Neural crest cell (in vitro differentiated cells): ENCODE results near the gene TPSD1. TPM values are rescaled to one million over a fixed set of nuclear protein-coding genes. Genes with fewer than 3 reads are reported as not detected.

Experiments used
- DNase-seq: peaks from one replicate; pipeline ENCODE4 v3.0.0; 2021; ENCODE audit warnings: low read depth, mixed read lengths, low spot score
- H3K27ac Mint-ChIP-seq: one replicate; pipeline ENCODE4 v1.8.0; 2021; ENCODE audit warnings: mild to moderate bottlenecking, mixed read lengths; ENCODE audit not compliant: unreplicated experiment
- H3K27me3 Mint-ChIP-seq: 2 replicates; pipeline ENCODE4 v1.8.0; 2021; ENCODE audit warnings: low read depth, mild to moderate bottlenecking, mixed read lengths
- H3K36me3 Mint-ChIP-seq: 2 replicates; pipeline ENCODE4 v1.8.0; 2021; ENCODE audit warnings: low read depth, mild to moderate bottlenecking, mixed read lengths
- H3K4me1 Mint-ChIP-seq: 2 replicates; pipeline ENCODE4 v1.8.0; 2021; ENCODE audit warnings: mixed read lengths
- H3K4me3 Mint-ChIP-seq: one replicate; pipeline ENCODE4 v1.8.0; 2021; ENCODE audit warnings: mild to moderate bottlenecking, mixed read lengths
- H3K9me3 Mint-ChIP-seq: 2 replicates; pipeline ENCODE4 v1.8.0; 2021; ENCODE audit warnings: mixed read lengths
- CTCF ChIP-seq: fragments of 200-600 bp; sonication (generic); conservative IDR thresholded peaks from 2 replicates; pipeline ENCODE4 v1.5.0; 2021; ENCODE audit warnings: antibody characterized with exemption, mild to moderate bottlenecking
- total RNA-seq: library from RNA; stranded (reverse); gene quantifications from 2 replicates; pipeline ENCODE4 v1.2.1, GENCODE V29; 2021

Gene TPSD1
- total RNA-seq, 1 donor from 2014 or later = not detected

- no peaks in the 10 kb centered on the region for H3K4me1 Mint-ChIP-seq
- no peak for DNase-seq
- H3K27ac Mint-ChIP-seq = no peak overlapping the region
- TF ChIP-seq CTCF = no peak
- H3K4me3 Mint-ChIP-seq = no peak overlapping the region
- peaks cover 3% of the 10 kb centered on the region for H3K9me3 Mint-ChIP-seq
- no peaks in the 10 kb centered on the region for H3K36me3 Mint-ChIP-seq
- peaks cover 14% of the 10 kb centered on the region for H3K27me3 Mint-ChIP-seq
Observed at GRCh38 chr16:1260101-1260680, 4.3 kb downstream of the TPSD1 start.

GRCh38 chr16:1261131-1261892 is 5.4 kb downstream of the TPSD1 start:
- no peak for TF ChIP-seq CTCF
- Mint-ChIP-seq H3K9me3 (peaks cover 3% of the 10 kb centered on the region), H3K4me1 (no peaks in the 10 kb centered on the region), H3K27ac (no peak overlapping the region), H3K4me3 (no peak overlapping the region), H3K27me3 (peaks cover 14% of the 10 kb centered on the region), H3K36me3 (no peaks in the 10 kb centered on the region)
- DNase-seq = no peak

- TF ChIP-seq CTCF = no peak
- no peak for DNase-seq
- no peaks in the 10 kb centered on the region for H3K36me3 Mint-ChIP-seq
- no peaks in the 10 kb centered on the region for H3K4me1 Mint-ChIP-seq
- H3K27me3 Mint-ChIP-seq = peaks cover 14% of the 10 kb centered on the region
- no peak overlapping the region for H3K27ac Mint-ChIP-seq
- H3K4me3 Mint-ChIP-seq = no peak overlapping the region
- H3K9me3 Mint-ChIP-seq = peaks cover 3% of the 10 kb centered on the region
Observed at GRCh38 chr16:1262210-1262845, 6.5 kb downstream of the TPSD1 start.

GRCh38 chr16:1262846-1263221 is 7.0 kb downstream of the TPSD1 start:
- DNase-seq = no peak
- H3K36me3 Mint-ChIP-seq = no peaks in the 10 kb centered on the region
- H3K4me3 Mint-ChIP-seq = no peak overlapping the region
- no peak overlapping the region for H3K27ac Mint-ChIP-seq
- no peaks in the 10 kb centered on the region for H3K4me1 Mint-ChIP-seq
- H3K27me3 Mint-ChIP-seq = peaks cover 14% of the 10 kb centered on the region
- peaks cover 3% of the 10 kb centered on the region for H3K9me3 Mint-ChIP-seq
- TF ChIP-seq CTCF = no peak

- Mint-ChIP-seq H3K4me1 (no peaks in the 10 kb centered on the region), H3K4me3 (no peak overlapping the region), H3K9me3 (peaks cover 3% of the 10 kb centered on the region), H3K36me3 (no peaks in the 10 kb centered on the region), H3K27ac (no peak overlapping the region), H3K27me3 (peaks cover 14% of the 10 kb centered on the region)
- TF ChIP-seq CTCF = no peak
- DNase-seq = no peak
Observed at GRCh38 chr16:1263591-1264344, 7.9 kb downstream of the TPSD1 start.
